HG03108 (cell line): ENCODE results near the gene ARHGDIG.
"Not testable (repeated sequence)": the region's sequence is repeated elsewhere in the genome, so short reads cannot be mapped to it uniquely, and the experiment has no call there.

ENCODE experiments used
- ATAC-seq: cut with Tn5 transposase; IDR thresholded peaks from one replicate; pipeline ENCODE4 v1.9.1; 2021; ENCODE audit warnings: moderate library complexity; ENCODE audit not compliant: unreplicated experiment

Gene ARHGDIG

GRCh38 chr16:322476-323143 is 42.2 kb downstream of the ARHGDIG start:
- ATAC-seq = no peak

GRCh38 chr16:324201-324450 is 43.7 kb downstream of the ARHGDIG start:
- ATAC-seq = no peak

- ATAC-seq = peak; percentile 57
Measured at GRCh38 chr16:324451-325334, 44.3 kb downstream of the ARHGDIG start.

- no peak for ATAC-seq
Measured at GRCh38 chr16:325375-326145, 45.2 kb downstream of the ARHGDIG start.

GRCh38 chr16:330741-331140 is 50.4 kb downstream of the ARHGDIG start:
- ATAC-seq = no peak

GRCh38 chr16:331181-331814 is 50.9 kb downstream of the ARHGDIG start:
- ATAC-seq = not testable (repeated sequence)
